GM19328 (cell line): ENCODE data around the gene RNF167.
"Not testable (repeated sequence)": the region's sequence is repeated elsewhere in the genome, so short reads cannot be mapped to it uniquely, and the experiment has no call there.

ENCODE experiments used
- ATAC-seq: cut with Tn5 transposase; IDR thresholded peaks from one replicate; pipeline ENCODE4 v1.9.1; 2021; ENCODE audit warnings: mild to moderate bottlenecking, moderate library complexity; ENCODE audit not compliant: unreplicated experiment

Gene RNF167

GRCh38 chr17:4901648-4902344, 38.3 kb upstream of the RNF167 start:
- ATAC-seq = no peak

GRCh38 chr17:4902540-4902939, 37.5 kb upstream of the RNF167 start:
- ATAC-seq = no peak

- no peak for ATAC-seq
These were observed 36.8 kb upstream of the RNF167 start, which contains the start of gene CHRNE for GRCh38 chr17:4903051-4903818. TSS of gene CHRNE (minus strand) at chr17:4903098. CDS start at chr17:4903063, 35 bp downstream.

GRCh38 chr17:4906642-4907041, 33.4 kb upstream of the RNF167 start:
- ATAC-seq = not testable (repeated sequence)

GRCh38 chr17:4908301-4908700, 31.8 kb upstream of the RNF167 start:
- ATAC-seq = no peak

- no peak for ATAC-seq
These were observed 31.2 kb upstream of the RNF167 start for GRCh38 chr17:4908711-4909496.

GRCh38 chr17:4913994-4914393, 26.1 kb upstream of the RNF167 start:
- no peak for ATAC-seq

- not testable (repeated sequence) for ATAC-seq
These were observed 25.5 kb upstream of the RNF167 start for GRCh38 chr17:4914551-4914950.

- ATAC-seq = no peak
These were observed 20.5 kb upstream of the RNF167 start for GRCh38 chr17:4919511-4920047.

- ATAC-seq = no peak
These were observed 19.6 kb upstream of the RNF167 start for GRCh38 chr17:4920351-4921048.

GRCh38 chr17:4921320-4921719, 18.7 kb upstream of the RNF167 start:
- ATAC-seq = no peak

GRCh38 chr17:4926577-4927335, 13.3 kb upstream of the RNF167 start:
- ATAC-seq = not testable (repeated sequence)

- no peak for ATAC-seq
These were observed 11.2 kb upstream of the RNF167 start for GRCh38 chr17:4928881-4929280.

GRCh38 chr17:4931963-4932362, 8.1 kb upstream of the RNF167 start, which contains the start of gene GP1BA:
TSS of gene GP1BA (plus strand) at chr17:4932277. CDS start at chr17:4932605, 328 bp downstream.
- ATAC-seq = no peak

- no peak for ATAC-seq
These were observed 7.3 kb upstream of the RNF167 start for GRCh38 chr17:4932756-4933155.

- no peak for ATAC-seq
These were observed 6.4 kb upstream of the RNF167 start for GRCh38 chr17:4933646-4934045.

GRCh38 chr17:4934173-4934979, 5.7 kb upstream of the RNF167 start:
- no peak for ATAC-seq

GRCh38 chr17:4935650-4936049, 4.4 kb upstream of the RNF167 start:
- no peak for ATAC-seq

GRCh38 chr17:4936436-4936835, 3.6 kb upstream of the RNF167 start:
- ATAC-seq = no peak
